ENCODE results near the gene MEA1. TPM values are rescaled to one million over a fixed set of nuclear protein-coding genes. Genes with fewer than 3 reads are reported as not detected.

Gene MEA1
- total RNA-seq, 4 donors from 2014 or later, result 59.5 to 99.9 (median 77.5) TPM

DNA sequence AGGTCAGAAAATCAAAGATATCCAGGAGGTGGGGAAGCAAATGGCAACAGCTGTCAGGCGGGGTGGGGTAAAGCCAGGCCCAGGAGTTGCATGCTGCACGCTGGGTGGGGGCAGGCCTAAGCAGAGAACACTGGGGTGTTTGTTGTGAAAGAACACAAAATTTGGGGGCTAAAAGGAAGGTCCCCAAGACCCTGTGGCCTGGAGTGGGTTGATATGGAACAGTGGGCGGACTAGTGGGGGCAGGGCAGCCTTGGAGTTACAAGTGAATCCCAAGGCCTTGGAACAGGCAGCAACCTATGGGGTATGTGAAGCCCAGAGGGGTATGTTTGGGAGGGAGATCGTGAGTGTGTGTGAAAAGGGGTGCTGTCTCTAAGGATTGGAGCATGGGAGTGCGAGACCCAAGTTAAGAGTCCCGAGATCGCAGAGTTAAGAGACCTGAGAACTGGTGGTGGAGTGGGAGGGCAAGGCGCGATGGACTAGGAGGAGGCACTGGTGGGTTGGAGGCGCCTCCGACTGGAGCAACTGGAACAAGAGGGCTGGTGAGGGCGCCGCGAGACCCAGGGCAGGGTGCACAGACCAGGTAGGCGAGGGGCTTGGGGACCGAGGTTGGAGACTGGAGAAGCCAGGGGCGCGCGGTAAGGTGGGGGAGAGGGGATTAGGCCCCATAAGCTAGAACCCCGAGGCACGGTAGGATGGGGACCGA is 39.2 kb upstream of the MEA1 start:
- no peak for TF ChIP-seq POLR2A (IDR thresholded peaks at IDR 0.05)
- no peak for TF ChIP-seq CTCF (IDR thresholded peaks at IDR 0.05)
- DNase-seq (ENCODE audit: low spot score in 2 of 2), result no peak
- H3K4me3 ChIP-seq (ENCODE audit: low read depth, poor library complexity, severe bottlenecking), result peak overlapping the region; percentile 60
- 11 to 13% methylated on average over 22 of the region's 22 CpGs for WGBS, 2 donors
- intact Hi-C loops (cut with DNase I; ENCODE audit: low total_unique reads), result no loop called here

- no peak for DNase-seq (ENCODE audit: low spot score in 2 of 2)
- no peak for TF ChIP-seq POLR2A (IDR thresholded peaks at IDR 0.05)
- TF ChIP-seq CTCF (IDR thresholded peaks at IDR 0.05), result no peak
- intact Hi-C loops (cut with DNase I; ENCODE audit: low total_unique reads), result no loop called here
- WGBS, 2 donors, result 85% methylated on average over 19 of the region's 19 CpGs
- H3K4me3 ChIP-seq (ENCODE audit: low read depth, poor library complexity, severe bottlenecking), result no peak overlapping the region
Observed at GRCh38 chr6:43052225-43052841, 38.6 kb upstream of the MEA1 start.

- 91 to 92% methylated on average over 17 of the region's 17 CpGs for WGBS, 2 donors
- no peak for TF ChIP-seq CTCF (IDR thresholded peaks at IDR 0.05)
- no peak for TF ChIP-seq POLR2A (IDR thresholded peaks at IDR 0.05)
- intact Hi-C loops (cut with DNase I; ENCODE audit: low total_unique reads), result no loop called here
Observed at GRCh38 chr6:43050981-43051380, 37.2 kb upstream of the MEA1 start.

GRCh38 chr6:43047998-43048397 is 34.3 kb upstream of the MEA1 start:
- 88 to 89% methylated on average over 6 to 7 of the region's 7 CpGs for WGBS, 2 donors
- DNase-seq (ENCODE audit: low spot score in 2 of 2), result no peak
- intact Hi-C loops (cut with DNase I; ENCODE audit: low total_unique reads), result no loop called here
- TF ChIP-seq POLR2A (IDR thresholded peaks at IDR 0.05) (no peak), CTCF (IDR thresholded peaks at IDR 0.05) (no peak)
- no peak overlapping the region for H3K4me3 ChIP-seq (ENCODE audit: low read depth, poor library complexity, severe bottlenecking)

More at GRCh38 chr6:43050981-43051380, 37.2 kb upstream of the MEA1 start:
- no peak overlapping the region for H3K4me3 ChIP-seq (ENCODE audit: low read depth, poor library complexity, severe bottlenecking)
- no peak for DNase-seq (ENCODE audit: low spot score in 2 of 2)

DNA sequence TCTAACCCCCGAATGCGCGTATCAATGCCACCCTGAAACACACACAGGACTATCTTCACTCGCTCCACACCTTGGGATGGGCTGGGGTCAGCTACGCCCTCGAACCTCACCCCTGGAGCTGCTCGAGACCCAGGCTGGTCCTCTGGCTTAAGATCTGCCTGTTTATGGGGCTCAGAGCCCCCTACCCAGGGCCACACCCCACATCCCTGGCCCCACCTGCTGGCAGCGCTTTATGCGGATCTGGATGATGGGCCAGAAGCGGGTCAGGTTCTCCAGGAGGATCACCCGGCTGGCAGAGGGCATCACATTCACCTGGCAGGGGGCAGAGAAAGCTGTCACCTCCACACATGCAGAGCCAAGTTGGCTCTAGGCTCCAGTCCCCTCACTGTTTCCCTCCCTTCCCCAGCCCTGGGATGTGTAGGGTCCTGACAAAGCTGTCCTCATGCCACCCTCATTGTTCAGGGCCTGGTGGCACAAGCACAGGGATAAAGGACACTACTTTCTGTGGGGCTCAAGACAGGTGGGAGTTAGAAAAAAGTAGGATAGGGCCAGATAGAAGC is 31.7 kb upstream of the MEA1 start:
- H3K4me3 ChIP-seq (ENCODE audit: low read depth, poor library complexity, severe bottlenecking), result no peak overlapping the region
- no peak for DNase-seq (ENCODE audit: low spot score in 2 of 2)
- no peak for TF ChIP-seq CTCF (IDR thresholded peaks at IDR 0.05)
- no peak for TF ChIP-seq POLR2A (IDR thresholded peaks at IDR 0.05)
- 89% methylated on average over 11 of the region's 11 CpGs for WGBS, 2 donors
- intact Hi-C loops (cut with DNase I; ENCODE audit: low total_unique reads), result no loop called here

Measured in lower leg skin (tissue), 4 donors.